GM12874 (cell line): ENCODE results near the gene CEMP1.

Experiments
- TF ChIP-seq, protein P1 (sequence below): IDR thresholded peaks from 2 replicates; pipeline ENCODE4 v1.5.1; 2011; ENCODE audit warnings: low read depth, mild to moderate bottlenecking, control low read depth, low read length, moderate library complexity; ENCODE audit not compliant: insufficient read depth

Gene CEMP1

DNA sequence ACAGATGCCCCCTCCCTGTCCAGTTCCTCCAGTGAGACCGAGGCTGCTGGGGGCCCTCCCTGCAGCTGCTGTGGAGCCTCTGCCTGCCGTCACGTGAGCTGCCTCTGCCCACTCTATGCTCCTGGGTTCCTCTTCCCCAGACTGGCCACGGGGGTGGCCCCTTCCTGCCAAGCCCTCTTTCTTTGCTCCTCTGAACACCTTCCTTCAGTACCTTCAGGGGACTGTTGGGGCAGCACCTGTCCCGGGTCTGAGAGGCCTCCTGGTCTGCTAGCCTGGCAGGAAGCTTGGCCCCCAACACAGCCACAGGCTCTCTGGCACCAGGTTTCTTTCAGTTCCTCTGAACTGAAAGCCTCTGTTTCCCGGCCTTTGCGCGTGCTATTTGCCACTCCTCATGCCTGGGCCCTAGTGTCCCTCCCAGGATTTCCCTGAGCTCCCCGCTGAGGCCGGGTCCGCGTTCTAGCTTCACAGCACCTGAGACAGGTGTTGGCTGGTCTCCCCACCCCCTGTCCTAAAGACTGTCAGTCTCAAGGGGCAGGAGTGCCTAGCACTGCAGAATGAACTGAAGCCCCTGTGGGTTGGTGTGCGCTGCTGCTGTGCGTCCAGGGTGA is 24.1 kb downstream of the CEMP1 start:
- TF ChIP-seq, protein P1, sequence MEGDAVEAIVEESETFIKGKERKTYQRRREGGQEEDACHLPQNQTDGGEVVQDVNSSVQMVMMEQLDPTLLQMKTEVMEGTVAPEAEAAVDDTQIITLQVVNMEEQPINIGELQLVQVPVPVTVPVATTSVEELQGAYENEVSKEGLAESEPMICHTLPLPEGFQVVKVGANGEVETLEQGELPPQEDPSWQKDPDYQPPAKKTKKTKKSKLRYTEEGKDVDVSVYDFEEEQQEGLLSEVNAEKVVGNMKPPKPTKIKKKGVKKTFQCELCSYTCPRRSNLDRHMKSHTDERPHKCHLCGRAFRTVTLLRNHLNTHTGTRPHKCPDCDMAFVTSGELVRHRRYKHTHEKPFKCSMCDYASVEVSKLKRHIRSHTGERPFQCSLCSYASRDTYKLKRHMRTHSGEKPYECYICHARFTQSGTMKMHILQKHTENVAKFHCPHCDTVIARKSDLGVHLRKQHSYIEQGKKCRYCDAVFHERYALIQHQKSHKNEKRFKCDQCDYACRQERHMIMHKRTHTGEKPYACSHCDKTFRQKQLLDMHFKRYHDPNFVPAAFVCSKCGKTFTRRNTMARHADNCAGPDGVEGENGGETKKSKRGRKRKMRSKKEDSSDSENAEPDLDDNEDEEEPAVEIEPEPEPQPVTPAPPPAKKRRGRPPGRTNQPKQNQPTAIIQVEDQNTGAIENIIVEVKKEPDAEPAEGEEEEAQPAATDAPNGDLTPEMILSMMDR: peak; percentile 44; the same call in 1 of the 2 replicates

DNA sequence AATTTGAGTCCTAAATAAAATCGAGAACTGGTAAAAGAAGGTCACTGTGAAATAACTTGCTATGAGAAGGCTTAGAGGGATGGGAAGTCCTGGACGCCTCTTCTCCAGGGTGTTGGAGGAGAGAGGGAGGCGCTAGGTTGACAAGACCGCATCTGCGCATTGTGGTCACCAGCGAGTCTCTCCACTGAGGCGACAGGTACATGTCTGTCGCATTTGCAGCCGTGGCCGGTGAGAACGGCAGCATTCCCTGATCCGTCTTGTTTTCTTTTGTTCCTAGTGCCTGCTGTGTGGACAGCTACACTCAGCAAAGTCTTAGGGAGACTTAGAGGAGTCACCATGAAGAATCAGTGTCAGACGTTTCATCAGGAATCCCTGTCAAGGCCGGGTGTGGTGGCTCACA is 25.5 kb downstream of the CEMP1 start:
- TF ChIP-seq, protein P1: no peak

DNA sequence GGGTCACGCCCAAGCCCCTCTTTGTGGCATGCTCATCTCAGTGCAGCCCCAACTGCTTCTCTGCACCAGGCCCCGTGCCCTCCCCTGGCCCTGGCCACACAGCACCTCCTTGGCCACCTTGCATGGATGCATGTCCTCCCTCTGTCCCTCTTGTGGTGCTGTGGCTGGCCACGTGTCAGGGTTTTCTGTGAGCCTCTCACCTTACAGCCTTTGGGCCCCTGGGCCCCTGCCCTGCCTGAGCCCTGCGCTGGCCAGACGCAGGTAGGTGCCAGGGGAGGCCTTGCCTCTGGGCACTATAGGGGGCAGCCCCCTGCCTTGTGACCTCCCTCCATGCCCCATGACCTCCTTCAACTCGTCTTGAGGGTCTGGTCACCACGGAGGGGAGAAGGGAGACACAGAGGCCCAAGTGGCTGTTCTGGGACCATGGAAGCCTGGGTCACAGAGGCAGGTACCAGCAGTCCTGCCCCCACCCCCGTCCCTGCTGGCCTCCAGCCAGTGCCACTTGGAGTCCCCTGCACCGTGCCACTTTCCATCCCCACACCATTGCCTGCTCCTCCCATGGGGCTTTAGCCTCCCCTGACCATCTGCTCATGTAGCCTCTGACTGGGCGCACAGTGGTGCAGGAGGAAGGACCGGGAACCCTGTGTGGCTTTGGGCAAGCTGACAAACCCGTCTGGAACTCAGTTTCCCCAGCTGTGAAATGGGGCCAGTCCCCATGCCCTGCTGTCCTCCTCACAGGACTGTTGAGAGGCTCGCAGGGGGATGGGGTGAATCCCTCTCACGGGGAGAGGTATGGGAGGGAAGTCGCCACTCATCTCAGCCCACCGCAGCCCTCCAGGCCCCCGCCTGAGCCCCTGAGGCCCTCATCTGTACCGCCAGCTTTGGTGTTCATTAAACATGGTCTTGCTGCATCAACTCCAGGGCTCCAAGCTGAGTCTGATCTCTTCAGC is 29.0 kb downstream of the CEMP1 start:
- TF ChIP-seq, protein P1: no peak

DNA sequence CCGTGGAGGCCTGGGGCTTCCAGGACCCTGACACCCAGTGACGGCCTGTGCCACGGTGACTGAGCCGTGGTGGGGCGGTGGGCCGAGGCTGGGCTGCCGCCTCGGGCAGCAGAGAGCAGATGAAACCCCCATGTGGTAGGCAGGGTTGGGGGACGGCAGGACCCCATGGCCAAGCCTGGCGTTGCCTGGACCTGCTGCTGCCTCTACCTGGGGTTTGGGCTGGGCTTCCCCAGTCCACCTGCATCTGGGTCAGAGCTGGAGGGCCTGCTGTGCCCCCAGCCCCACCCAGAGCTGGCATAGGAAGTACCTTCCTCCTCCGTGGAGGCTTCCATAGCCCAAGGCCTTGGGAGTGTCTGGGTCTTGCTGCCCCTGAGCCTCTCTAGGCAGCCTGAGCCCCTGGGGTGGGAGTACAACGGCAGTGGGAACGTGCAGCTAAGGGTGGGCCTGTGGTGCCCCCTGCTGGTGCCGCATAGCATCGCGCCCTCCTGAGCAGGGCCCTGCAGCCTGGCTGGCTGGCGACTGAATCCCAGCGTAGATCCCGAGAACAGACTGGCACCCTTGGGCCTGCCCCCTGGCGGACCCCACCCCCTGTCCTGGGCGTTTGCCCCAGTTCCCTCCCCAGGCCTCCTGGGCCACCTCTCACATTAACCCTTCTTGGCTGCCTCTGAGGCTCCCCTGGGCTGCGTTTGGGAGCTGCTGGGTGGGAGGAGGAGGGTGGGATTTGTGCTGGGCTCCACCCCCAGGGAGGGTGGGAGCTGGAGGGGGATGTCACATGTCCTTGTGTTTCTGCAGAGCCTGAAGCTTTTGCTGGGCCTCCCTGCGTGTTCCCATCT is 30.1 kb downstream of the CEMP1 start:
- TF ChIP-seq, protein P1: peak; percentile 99

DNA sequence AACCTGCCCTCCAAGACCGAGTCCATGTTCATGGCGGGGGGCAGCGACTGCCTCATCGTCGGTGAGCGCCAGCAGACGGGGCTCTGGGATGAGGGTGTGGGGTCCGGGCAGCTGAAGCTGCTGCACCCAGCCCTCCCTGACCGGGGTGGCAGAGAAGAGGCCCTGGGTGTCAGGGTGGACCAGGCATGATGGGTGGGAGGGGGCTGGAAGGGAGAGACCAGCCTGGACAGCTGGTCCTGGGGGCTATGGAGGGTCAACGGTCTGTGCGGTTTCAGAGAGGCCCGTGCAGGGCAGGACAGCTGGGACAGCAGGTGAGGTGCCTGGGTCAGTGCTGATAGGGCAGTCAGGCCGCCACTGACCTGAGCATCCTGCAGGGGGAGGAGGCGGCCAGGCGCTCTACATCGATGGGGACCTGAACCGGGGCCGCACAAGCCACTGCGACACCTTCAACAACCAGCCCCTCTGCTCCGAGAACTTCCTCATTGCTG is 30.7 kb downstream of the CEMP1 start:
- TF ChIP-seq, protein P1: peak; percentile 22; the same call in 1 of the 2 replicates

DNA sequence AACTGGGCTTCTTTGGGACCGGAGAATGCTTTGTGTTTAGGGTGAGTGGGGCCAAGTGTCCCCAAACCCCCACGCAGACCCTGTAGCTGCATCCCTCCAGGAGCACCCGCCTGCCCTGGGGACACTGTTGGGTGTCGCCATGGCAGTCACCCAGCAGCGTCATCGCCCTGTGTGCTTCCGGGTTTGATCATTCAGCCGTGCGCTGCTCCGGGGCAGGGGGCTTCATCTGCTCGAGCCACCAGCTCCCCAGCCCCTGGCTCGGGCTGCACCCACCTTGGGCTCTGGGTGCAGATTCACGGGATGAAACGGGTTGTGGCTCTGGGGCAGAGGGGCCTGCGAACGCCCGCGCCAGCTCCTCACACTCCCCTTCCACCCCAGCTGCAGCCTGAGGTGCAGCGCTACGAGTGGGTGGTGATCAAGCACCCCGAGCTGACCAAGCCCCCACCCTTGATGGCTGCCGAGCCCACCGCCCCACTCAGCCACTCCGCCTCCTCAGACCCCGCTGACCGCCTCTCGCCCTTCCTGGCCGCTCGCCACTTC is 31.2 kb downstream of the CEMP1 start:
- TF ChIP-seq, protein P1: no peak
